Adrenal gland (tissue), 5 donors: Measurements from ENCODE around the gene OPCML.

Experiments
- POLR2A ChIP-seq, 2 donors: fragments of 450-650 bp; IDR thresholded peaks; one replicate each; pipeline ENCODE4 v1.6.1; 2017; ENCODE audit warnings: antibody characterized with exemption in 2 of 2, mild to moderate bottlenecking in 2 of 2, moderate library complexity in 1 of 2
- TF ChIP-seq, protein P1 (sequence below), 6 experiments: fragments of 450-650 bp in 4 of 6; fragments of 200-600 bp in 2 of 6; sonication (generic) in 1 of 6; IDR thresholded peaks; 1 replicate in 5 of 6; 2 replicates in 1 of 6; pipeline versions ENCODE4 v1.5.1 to v1.8.0; 2016 to 2021; ENCODE audit warnings: antibody characterized with exemption in 6 of 6, mild to moderate bottlenecking in 2 of 6, moderate library complexity in 1 of 6
- donor health status: DM: no; HTN: no; CAD: no.

DNA sequence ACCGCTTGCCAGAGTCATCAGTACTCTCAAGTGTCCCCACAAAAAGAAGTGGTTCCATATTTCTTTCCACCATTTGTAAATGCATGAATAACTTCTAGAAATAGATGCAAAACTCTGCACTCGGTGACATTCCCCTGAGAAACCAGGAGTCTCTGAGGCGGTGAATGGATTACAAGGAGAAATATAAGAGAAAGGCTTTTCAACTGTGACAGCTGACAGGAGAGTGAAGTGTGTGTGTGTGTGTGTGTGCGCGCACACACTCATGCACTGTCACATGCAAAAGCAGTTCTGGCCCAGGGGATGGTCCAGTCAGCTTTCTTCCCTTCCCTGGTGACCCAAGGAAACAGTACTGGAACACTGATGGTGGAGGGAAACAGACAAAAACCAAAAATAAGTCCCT lies 710.0 kb downstream of the OPCML start:
- TF ChIP-seq, protein P1, sequence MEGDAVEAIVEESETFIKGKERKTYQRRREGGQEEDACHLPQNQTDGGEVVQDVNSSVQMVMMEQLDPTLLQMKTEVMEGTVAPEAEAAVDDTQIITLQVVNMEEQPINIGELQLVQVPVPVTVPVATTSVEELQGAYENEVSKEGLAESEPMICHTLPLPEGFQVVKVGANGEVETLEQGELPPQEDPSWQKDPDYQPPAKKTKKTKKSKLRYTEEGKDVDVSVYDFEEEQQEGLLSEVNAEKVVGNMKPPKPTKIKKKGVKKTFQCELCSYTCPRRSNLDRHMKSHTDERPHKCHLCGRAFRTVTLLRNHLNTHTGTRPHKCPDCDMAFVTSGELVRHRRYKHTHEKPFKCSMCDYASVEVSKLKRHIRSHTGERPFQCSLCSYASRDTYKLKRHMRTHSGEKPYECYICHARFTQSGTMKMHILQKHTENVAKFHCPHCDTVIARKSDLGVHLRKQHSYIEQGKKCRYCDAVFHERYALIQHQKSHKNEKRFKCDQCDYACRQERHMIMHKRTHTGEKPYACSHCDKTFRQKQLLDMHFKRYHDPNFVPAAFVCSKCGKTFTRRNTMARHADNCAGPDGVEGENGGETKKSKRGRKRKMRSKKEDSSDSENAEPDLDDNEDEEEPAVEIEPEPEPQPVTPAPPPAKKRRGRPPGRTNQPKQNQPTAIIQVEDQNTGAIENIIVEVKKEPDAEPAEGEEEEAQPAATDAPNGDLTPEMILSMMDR (IDR thresholded peaks at IDR 0.05), result no peak
- no peak for TF ChIP-seq POLR2A (IDR thresholded peaks at IDR 0.05)
